Measurements from ENCODE around the gene CCT4.
A peak's percentile ranks its signal among the peaks of the same experiment; 100 is the strongest.
"Not testable (repeated sequence)": the region's sequence is repeated elsewhere in the genome, so short reads cannot be mapped to it uniquely, and the experiment has no call there.

CCT4 gene

GRCh38 chr2:61877571-61878245 lies 10.7 kb downstream of the CCT4 start:
- no peak for DNase-seq

- DNase-seq: no peak
Observed at GRCh38 chr2:61876400-61876799, 12.1 kb downstream of the CCT4 start.

- not testable (repeated sequence) for DNase-seq
Observed at GRCh38 chr2:61866482-61867089, 21.9 kb downstream of the CCT4 start.

- no peak for DNase-seq
Observed at GRCh38 chr2:61862085-61862484, 26.4 kb downstream of the CCT4 start.

- no peak for DNase-seq
Observed at GRCh38 chr2:61857224-61857623, 31.2 kb downstream of the CCT4 start.

- no peak for DNase-seq
Observed at GRCh38 chr2:61855318-61855613, 33.2 kb downstream of the CCT4 start.

- peak; percentile 98 to 99 for DNase-seq
Observed at GRCh38 chr2:61854564-61855317, 33.7 kb downstream of the CCT4 start.

GRCh38 chr2:61853847-61854563 lies 34.5 kb downstream of the CCT4 start, which contains the start of gene FAM161A:
TSS of gene FAM161A (minus strand) at chr2:61854060. CDS start at chr2:61854041, 19 bp downstream.
- DNase-seq: peak; percentile 89 to 94

GRCh38 chr2:61853086-61853846 lies 35.2 kb downstream of the CCT4 start:
- DNase-seq: peak; percentile 76 to 86

GRCh38 chr2:61851270-61851669 lies 37.2 kb downstream of the CCT4 start:
- DNase-seq: not testable (repeated sequence)

GRCh38 chr2:61845320-61845719 lies 43.1 kb downstream of the CCT4 start:
- no peak for DNase-seq

- DNase-seq: no peak
Observed at GRCh38 chr2:61841286-61841685, 47.2 kb downstream of the CCT4 start.

- no peak for DNase-seq
Observed at GRCh38 chr2:61834893-61835292, 53.6 kb downstream of the CCT4 start.

- DNase-seq: no peak
Observed at GRCh38 chr2:61833971-61834370, 54.5 kb downstream of the CCT4 start.

- no peak for DNase-seq
Observed at GRCh38 chr2:61832183-61832841, 56.1 kb downstream of the CCT4 start.

GRCh38 chr2:61822255-61822654 lies 66.2 kb downstream of the CCT4 start:
- no peak for DNase-seq

Data from NCI-H2081 (cell line).